AG09319 (cell line): ENCODE data around the gene AK5.

ENCODE experiments used
- DNase-seq: peaks from one replicate; pipeline ENCODE4 v3.0.0-alpha.2; 2010; ENCODE audit warnings: low read depth; ENCODE audit errors: extremely low read depth
- TF ChIP-seq, protein P1 (sequence below): IDR thresholded peaks from 2 replicates; pipeline ENCODE4 v1.5.1; 2011; ENCODE audit warnings: low read depth, mild to moderate bottlenecking, inconsistent platforms, low read length, moderate library complexity

AK5 gene

DNA sequence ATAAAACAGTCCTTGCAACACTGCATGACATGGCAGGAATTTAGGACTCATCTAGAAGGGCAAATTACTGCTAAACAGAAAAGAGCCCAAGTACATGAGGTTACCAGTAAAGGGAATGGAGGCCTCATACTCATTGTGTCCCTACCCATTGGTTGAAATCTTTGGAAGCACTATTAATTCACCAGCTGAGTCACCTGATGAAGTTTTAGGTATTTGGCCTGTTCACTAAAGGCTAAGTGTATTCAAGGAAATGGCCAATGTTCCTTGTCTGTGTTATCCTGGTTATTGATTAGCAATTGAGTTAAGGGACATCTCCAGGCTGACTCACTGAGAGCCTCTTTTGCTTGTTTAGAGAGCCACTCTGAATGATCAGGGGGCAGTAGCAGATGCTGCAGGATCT, 212.2 kb downstream of the AK5 start:
- TF ChIP-seq, protein P1, sequence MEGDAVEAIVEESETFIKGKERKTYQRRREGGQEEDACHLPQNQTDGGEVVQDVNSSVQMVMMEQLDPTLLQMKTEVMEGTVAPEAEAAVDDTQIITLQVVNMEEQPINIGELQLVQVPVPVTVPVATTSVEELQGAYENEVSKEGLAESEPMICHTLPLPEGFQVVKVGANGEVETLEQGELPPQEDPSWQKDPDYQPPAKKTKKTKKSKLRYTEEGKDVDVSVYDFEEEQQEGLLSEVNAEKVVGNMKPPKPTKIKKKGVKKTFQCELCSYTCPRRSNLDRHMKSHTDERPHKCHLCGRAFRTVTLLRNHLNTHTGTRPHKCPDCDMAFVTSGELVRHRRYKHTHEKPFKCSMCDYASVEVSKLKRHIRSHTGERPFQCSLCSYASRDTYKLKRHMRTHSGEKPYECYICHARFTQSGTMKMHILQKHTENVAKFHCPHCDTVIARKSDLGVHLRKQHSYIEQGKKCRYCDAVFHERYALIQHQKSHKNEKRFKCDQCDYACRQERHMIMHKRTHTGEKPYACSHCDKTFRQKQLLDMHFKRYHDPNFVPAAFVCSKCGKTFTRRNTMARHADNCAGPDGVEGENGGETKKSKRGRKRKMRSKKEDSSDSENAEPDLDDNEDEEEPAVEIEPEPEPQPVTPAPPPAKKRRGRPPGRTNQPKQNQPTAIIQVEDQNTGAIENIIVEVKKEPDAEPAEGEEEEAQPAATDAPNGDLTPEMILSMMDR: no peak
- no peak for DNase-seq

DNA sequence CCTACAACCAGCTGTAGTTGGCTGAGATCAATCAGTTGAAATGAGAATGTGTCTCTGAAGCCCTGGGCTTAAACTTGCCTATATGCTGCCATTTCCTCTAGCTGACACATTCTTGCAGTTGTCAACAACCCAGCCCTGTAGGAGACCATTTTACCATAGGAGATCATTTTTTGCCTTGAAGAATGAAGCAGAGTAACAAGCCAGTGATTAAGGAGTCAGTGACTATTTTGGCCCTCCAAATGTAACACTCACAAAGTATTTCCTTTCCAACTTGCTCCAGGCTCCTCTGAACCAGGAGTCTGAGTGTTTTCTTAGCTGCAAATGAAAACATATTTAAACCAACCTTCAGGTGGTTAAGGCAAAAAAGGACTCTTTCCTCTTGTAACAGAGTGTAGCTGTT, 217.1 kb downstream of the AK5 start:
- TF ChIP-seq, protein P1: no peak
- DNase-seq: no peak

DNA sequence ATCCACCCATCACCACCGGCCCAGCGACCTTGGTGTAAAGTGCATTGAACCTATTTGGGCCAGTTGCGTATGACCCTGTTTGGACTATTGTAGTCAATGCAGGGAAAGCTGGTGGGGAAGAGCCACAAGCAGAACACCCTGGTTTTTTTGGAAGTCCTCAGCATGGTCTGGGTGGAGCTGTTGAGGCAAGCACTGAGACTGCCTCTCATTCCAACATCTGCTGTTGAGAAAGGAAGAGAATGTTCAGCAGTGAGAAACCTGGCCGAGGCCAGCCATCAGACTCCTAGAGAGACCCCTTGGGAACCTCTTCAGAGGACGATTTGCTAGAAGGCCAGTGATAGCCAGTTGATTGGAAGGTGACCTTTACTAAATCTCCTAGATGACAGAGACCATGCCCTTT, 217.6 kb downstream of the AK5 start:
- TF ChIP-seq, protein P1: no peak
- no peak for DNase-seq

DNA sequence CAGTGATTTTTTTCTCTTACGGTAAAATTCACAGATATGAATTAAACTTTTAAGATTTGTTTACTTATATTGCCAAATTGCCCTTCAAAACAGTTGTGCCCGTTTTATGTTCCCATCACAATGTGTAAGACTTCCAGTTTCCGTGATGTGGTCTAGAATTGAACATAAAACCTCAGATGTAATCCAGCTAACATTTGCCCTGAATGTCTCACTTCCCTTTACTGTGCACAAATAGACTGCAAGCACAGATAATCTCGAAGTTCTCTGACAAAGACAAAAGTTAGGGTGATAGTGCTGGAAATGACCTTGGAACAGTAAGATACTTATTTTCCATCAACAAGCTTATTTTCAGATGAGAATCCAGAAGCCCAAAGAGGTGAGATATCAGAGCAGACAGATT, 223.2 kb downstream of the AK5 start:
- TF ChIP-seq, protein P1: no peak
- no peak for DNase-seq

DNA sequence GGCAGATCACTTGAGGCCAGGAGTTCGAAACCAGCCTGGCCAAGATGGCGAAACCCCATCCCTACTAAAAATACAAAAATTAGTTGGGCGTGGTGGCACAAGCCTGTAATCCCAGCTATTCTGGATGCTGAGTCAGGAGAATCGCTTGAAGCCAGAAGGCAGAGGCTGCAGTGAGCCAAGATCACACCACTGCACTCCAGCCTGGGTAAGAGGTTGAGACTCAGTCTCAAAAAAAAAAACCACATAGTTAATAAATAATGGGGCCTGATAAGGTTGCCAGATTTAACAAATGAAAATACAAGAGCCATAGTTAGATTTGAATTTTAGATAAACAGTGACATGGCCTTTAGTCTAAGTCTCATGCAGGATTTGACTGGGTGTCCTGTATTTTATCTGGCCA, 225.0 kb downstream of the AK5 start:
- TF ChIP-seq, protein P1: no peak
- no peak for DNase-seq

DNA sequence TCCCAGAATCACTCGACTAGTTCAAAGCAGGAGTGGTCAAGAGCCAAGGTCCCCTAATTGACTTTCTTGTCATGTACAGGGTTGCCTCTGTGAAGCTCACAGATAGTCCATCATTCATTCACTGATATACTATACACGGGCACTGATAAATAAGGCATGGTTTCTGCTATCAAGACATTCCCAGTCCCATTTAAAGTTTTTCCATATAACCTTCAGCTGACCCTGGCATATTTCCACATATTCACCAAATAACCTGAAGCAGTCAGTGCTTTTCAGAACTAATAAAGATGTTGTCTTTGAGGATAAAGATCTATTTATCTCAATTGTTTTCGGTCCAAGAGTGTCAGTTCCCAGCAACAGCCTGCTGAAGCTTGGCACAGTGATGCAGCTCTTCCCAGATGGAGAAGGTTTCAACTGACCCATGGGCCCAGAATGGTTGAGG, 227.3 kb downstream of the AK5 start:
- DNase-seq: no peak
- TF ChIP-seq, protein P1: no peak

DNA sequence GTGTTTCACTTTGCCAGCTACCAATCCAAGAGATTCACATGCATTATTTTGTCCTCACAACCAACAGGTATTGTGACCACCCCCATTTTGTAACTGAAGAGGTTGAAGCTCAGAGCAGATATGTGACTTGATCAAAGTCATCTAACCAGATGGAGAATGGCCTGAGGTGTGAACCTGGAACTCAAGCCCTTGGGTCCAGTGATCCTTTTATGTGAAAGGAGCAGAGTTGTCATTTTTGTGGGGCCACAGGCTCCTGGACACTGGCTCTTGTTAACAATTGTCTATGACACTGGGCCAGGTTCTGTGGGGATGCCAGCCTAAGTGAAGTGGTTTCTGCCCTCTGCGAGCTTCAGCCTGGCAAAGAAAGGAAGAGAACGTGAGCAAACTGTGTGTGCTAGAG, 228.1 kb downstream of the AK5 start:
- TF ChIP-seq, protein P1: no peak

More for the DNA sequence above, 228.1 kb downstream of the AK5 start:
- no peak for DNase-seq
